HK-2 (cell line): Measurements from ENCODE around the gene TEC.
"Not testable (repeated sequence)": the region's sequence is repeated elsewhere in the genome, so short reads cannot be mapped to it uniquely, and the experiment has no call there.

Experiments used
- DNase-seq: peaks from one replicate; pipeline ENCODE4 v3.0.0-alpha.2; 2018; ENCODE audit not compliant: unreplicated experiment

Gene TEC

GRCh38 chr4:48195853-48196252, 73.8 kb downstream of the TEC start:
- no peak for DNase-seq

- no peak for DNase-seq
These were observed 74.3 kb downstream of the TEC start for GRCh38 chr4:48195374-48195773.

GRCh38 chr4:48194971-48195370, 74.7 kb downstream of the TEC start:
- DNase-seq, result no peak

GRCh38 chr4:48193921-48194468, 75.6 kb downstream of the TEC start:
- DNase-seq, result no peak

GRCh38 chr4:48193096-48193836, 76.4 kb downstream of the TEC start:
- DNase-seq, result no peak

- no peak for DNase-seq
These were observed 77.9 kb downstream of the TEC start for GRCh38 chr4:48191758-48192157.

- no peak for DNase-seq
These were observed 78.8 kb downstream of the TEC start for GRCh38 chr4:48190839-48191238.

GRCh38 chr4:48189731-48190130, 79.9 kb downstream of the TEC start:
- no peak for DNase-seq

- no peak for DNase-seq
These were observed 81.2 kb downstream of the TEC start for GRCh38 chr4:48188390-48188789.

- DNase-seq, result no peak
These were observed 81.8 kb downstream of the TEC start for GRCh38 chr4:48187813-48188212.

GRCh38 chr4:48187066-48187465, 82.6 kb downstream of the TEC start:
- not testable (repeated sequence) for DNase-seq

- DNase-seq, result not testable (repeated sequence)
These were observed 83.2 kb downstream of the TEC start for GRCh38 chr4:48186394-48186793.

- DNase-seq, result no peak
These were observed 84.8 kb downstream of the TEC start for GRCh38 chr4:48184882-48185281.

- DNase-seq, result no peak
These were observed 89.4 kb downstream of the TEC start for GRCh38 chr4:48180234-48180633.

- no peak for DNase-seq
These were observed 90.7 kb downstream of the TEC start for GRCh38 chr4:48178931-48179330.

- no peak for DNase-seq
These were observed 93.8 kb downstream of the TEC start for GRCh38 chr4:48175806-48176205.

- no peak for DNase-seq
These were observed 94.3 kb downstream of the TEC start for GRCh38 chr4:48175328-48175727.

- peak; percentile 53 for DNase-seq
These were observed 96.3 kb downstream of the TEC start for GRCh38 chr4:48173056-48173991.

GRCh38 chr4:48172651-48173050, 97.0 kb downstream of the TEC start:
- no peak for DNase-seq

GRCh38 chr4:48169636-48170035, 100.0 kb downstream of the TEC start:
- no peak for DNase-seq

- DNase-seq, result no peak
These were observed 101.9 kb downstream of the TEC start for GRCh38 chr4:48167538-48168263.

- not testable (repeated sequence) for DNase-seq
These were observed 105.1 kb downstream of the TEC start for GRCh38 chr4:48164561-48164960.
